ENCODE data around the gene NDUFA11.

GRCh38 chr19:5913739-5914357 is 10.3 kb upstream of the NDUFA11 start, which contains the start of gene CAPS:
- TF ChIP-seq FOSL1 (CRISPR knock-in tag; IDR thresholded peaks at IDR 0.05; ENCODE audit: borderline replicate concordance): no peak
- no peak for TF ChIP-seq USF2 (IDR thresholded peaks at IDR 0.05; ENCODE audit: low read depth, low read length)
- TF ChIP-seq USF2 (CRISPR knock-in tag; IDR thresholded peaks at IDR 0.05; ENCODE audit: borderline replicate concordance): no peak
- TF ChIP-seq PRDM10 (CRISPR knock-in tag; IDR thresholded peaks at IDR 0.05; ENCODE audit: low read depth): no peak
- no peak for TF ChIP-seq ZHX1 (CRISPR knock-in tag; IDR thresholded peaks at IDR 0.05; ENCODE audit: low read depth)
